ENCODE data around the gene TBC1D9B.

Gene TBC1D9B

DNA sequence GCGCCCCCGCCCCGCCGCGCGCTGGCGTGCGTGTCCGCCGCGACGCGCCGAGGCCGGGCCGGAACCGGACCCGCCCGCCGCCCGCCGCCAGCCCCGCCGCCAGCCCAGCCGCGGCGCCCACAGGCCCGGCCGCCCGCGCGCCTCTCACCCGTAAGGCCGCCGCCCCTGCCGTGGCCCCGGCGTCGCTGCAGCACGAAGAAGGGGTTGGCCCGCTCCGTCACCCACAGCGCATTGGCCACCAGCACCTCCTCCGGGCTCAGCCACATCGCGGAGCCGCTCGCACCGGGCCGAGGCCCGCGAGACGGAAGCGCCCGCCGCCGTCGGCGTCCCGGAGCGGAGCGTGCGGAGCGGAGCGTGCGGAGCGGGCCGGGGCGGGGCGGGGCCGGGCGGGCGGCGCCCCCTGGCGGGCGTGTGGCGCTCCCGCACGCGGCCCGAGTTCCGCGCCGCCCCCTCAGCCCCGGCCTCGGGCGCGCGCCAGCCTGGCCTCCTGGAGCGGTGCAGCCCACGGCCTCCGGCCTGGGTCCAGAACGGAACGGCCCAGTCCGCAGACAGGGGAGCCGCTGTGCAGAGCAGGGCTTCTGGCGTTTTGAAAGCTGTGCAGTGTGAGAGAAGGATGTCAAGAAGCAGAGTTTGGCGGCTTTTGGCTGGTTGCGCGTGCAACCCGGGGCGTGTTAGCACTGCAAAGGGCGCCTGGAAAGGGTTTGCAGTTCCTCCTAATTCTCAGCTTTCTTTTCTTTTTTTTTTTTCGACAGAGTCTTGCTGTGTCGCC is at the start of gene TBC1D9B:
TSS of gene TBC1D9B (minus strand) at position 342 of the 769 bp plus-strand sequence. CDS start at position 266, 76 bp downstream.
- DNase-seq = no peak

DNA sequence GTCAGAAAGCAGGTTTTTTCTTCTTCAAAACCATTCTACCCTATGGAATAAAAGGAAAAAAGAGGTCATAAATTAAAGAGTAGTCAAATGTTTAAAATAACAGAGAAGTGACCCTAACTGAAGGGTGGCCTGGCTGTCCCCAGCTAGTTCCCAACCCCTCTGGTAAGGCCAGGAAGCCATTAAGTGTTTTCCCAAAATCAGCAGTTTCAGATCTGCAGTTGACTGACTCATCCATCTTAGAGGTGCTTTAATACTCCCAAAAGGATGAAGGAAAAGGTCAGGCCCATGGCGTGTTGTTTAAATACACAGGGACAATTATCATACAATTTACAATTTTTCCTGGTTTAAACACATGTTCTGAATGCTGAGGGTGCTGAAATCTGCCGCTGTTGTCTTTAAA is 47.9 kb upstream of the TBC1D9B start:
- no peak for DNase-seq

DNA sequence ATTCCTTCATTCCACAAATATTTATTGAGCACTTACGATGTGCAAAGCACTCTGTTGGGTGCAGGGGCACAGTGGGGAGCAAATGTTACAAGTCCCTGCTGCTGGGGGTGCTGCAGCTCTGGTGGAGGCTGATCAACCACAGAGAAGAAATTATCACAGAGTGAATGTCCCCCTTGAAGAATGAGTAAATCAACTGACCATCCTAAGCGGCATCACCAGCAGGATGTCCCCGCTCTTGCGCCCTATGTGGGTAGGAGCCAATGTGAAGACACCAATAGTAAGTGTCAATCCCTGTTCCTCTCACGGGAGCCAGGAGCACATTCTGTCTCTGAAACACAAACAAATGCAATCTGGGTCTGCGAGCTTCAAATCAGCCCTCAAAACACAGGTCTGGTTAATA is 47.4 kb upstream of the TBC1D9B start:
- DNase-seq = no peak

DNA sequence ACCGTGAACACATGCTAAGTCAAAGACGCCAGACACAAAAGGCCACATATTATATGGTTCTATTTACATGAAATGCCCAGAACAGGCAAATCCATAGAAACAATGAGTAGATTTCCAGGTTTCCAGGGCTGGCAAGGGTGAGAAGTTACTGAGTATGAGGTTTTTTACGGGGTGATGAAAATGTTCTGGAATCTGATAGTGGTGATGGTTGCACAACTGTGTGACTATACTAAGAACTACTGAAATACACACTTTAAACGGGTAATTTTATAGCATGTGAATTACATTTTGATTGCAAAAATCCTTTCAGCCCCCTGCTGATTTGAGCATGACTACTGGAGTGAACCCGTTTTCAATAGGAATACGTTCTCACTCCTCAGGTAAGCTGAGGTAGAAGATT is 46.7 kb upstream of the TBC1D9B start:
- DNase-seq = no peak

DNA sequence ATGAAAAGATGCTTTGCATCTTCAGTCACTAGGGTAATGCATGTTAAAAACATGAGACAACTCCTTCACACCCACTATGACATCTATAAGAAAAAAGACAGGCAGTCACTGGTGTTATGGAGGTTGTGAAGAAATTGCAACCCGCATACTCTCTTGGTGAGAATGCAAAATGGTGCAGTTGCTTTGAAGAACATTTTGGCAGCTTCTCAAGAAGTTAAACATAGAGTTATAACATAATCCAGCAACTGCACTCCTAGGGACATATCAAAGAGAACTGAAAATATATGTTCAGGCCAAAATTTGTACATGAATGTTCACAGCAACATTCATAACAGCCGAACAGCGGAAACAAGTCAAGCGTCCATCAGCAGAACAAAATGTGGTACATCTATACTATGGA is 46.3 kb upstream of the TBC1D9B start:
- DNase-seq = no peak

DNA sequence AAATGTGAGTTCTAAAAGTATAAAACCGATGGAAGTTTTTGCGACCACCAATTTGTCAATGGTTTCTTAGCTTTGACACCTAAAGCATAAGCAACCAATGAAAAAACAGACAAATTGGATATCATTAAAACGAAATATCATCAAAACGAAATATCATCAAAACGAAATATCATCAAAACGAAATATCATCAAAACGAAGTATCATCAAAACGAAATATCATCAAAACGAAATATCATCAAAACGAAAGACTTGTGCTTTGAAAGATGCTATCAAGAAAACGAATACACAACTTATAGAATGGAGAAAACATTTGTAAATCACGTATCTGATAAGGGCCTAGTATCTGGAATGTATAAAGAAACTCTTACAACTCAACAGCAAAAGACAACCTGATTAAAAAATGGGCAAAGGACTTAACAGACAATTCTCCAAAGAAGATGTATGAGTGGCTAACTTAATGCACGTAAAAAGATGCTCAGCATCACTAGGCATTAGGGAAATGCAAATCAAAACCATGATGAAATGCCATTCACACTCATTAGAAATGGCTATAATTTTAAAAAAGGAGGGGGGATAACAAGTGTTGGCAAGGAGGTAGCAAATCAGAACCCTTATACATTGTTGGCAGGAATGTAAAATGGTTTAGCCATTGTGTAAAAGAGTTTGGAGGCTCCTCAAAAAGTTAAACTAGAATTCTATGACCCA is 29.4 kb upstream of the TBC1D9B start:
- no peak for DNase-seq

DNA sequence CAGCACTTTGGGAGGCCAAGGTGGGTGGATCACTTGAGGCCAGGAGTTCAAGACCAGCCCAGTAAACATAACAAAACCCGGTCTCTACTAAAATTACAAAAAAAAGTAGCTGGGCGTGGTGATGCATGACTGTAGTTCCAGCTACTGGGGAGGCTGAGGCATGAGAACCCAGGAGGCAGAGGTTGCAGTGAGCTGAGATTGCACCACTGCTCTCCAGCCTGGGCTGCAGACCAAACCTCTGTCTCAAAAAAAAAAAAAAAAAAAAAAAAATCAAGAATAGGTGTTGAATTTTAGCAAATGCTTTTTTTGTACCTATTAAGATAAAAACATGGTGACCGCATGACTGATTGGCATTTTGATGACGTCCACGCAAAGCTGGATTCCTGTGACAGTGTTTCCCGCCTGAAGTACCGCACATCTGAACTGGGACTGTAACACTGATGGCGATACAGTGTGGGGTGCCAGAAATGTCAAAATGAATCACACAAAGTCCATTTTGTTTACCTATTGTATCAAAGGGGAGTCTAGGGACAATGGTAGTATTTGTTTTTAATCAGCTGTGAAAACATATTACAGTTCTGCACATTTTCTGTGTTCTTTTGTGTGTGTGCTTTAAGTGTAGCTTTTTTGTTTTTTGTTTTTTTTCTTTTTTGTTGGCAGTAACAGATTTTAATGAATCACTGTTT is 23.2 kb upstream of the TBC1D9B start:
- DNase-seq = no peak

DNA sequence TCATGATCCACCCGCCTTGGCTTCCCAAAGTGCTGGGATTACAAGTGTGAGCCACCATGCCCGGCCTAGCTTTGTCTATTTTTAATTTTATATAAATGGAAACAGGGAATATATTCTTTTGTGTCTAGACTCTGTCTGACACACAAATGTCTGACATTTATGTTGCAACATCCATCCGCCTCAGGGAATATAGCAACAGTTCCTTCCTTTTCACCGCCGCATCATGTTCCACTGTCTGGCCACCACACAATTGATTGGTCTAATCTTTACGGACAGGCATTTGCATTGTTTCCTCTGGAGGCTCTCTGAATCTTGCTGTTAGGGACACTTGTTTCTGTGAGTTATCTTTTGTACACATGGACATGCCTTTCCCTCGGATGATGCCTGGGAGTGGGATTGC is 20.1 kb upstream of the TBC1D9B start:
- no peak for DNase-seq

DNA sequence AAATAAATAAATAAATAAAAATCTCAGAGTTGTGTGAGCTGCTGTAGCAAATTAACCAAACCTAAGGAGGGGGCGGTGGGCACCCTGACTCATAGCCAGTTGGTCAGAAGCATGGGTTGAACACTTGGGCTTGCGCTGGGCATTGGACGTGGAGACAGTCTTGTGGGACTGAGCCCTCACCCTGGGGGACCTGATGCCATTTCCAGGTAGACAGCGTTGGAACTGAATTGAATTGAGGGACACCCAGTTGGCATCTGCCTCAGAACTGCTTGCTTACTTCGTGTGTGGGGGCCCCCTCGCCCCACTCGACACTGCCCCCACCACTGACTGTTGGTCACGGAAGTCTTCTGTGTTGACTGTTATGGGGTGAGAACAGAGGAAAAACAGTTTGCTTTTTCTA is 19.0 kb upstream of the TBC1D9B start:
- DNase-seq = no peak

DNA sequence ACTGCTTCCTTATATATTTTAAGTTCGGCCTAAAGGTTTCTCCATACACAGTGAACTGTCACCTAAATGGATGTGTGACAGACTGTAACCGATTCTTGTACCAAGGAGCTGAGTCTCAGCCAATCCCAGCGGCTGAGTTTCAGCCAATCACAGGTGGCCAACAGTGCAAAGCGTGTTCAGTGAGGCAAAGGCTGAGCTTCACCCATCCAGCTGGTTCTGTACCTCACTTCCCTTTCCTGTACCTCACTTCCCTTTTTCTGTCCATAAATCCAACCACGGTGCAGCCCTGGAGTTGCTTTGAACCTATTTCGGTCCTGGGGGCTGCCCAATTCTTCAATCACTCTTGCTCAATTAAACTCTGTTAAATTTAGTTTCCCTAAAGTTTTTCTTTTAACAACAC is 15.7 kb upstream of the TBC1D9B start:
- no peak for DNase-seq

DNA sequence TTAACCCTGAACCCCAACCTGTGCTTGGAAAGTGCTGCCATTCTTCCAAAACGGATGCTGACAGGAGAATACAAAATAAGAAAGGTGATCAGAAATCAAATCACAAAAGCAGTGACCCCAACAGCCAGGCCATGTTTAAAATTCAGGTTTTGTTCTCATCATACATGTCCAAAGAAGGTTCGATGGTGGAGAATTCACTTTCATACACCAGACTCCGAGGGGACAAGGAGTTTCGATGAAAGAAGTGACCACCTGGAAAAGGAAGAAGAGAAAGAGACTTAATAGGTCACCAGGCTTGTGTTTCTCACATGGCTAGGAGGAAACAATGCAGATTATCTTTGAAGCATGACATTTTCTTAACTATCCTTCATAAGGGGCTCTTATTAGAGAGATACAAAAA is 12.5 kb upstream of the TBC1D9B start:
- DNase-seq = no peak

DNA sequence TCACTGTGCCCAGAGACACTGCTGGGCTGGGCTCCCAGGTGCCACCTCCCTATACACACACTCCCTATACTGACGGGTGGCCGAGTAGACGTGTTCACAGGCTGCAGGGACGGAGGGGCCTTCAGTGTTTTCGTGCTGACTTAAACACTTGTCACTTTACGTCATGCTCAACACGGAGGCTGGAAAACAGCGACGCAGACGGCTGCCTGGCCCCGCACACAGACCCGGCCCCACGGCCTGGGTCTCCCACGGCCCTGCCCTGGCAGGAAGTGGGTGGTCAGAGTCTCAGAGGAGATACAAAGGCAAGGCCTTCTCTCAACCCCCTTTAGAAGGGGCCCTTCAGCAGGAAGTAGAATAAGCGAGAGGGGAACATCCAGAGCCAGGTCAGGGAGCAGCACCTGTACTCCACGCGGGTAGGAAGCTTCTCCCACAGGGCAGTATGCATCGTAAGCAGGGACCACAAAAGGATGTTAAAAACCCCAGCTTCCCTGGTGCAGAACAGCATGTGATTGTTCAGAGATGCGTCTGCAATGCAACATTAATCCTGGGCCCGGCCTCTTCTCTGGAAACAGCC is 11.9 kb upstream of the TBC1D9B start:
- DNase-seq = no peak

DNA sequence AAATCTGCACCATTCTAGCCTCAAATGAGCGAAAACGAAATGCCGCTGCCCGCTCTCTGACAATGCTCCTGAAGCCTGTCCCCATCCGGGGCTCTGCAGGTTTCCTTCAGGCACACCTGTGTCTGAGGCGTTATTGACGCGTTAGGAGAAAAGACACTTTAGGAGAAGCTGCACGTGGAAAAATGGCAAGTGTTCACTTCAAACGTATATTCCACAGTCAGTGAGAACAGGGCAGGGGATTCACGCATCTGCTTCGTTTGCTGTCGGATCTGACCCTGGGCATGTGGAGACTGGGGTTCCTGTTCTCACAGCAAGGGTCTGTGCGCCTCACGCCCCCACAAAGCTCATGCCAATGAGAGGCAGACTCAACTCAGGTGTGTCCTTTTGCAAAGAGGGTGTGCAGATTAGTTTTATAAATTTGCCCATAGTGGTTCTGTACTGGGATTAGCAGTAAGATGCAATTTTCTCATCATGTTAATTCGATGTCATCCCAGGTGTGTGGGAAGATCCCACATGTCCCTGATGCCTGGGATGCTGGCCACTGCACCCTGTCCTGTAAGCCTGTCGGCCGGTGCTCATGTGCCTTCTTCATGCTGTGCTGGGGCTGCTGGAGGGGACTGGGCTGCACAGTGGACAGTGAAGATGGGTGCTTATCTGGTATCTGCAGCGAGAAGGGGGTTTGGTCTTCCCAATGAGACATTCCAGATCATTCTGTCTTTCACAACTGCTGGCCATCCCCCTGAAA is 11.2 kb upstream of the TBC1D9B start:
- no peak for DNase-seq

DNA sequence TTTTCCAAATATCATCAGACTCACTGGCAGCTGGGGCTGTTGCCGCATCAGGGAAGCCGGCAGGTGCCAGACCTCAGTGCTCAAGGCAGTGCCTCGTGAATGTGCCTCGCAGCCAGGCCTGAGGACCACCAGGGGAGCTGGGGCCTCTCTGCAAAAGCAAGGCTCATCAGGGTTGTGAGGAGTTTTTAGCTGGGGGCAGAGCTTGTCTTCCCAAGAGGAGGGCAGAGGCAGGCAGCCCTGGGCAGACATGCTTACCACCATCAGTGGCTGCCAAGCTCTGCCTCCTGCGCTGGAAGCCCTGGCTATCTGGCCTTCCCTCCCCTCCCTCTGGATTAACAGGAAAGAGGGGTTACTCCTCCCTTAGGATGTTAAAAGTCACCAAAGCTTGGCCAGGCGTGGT is 8.8 kb upstream of the TBC1D9B start:
- DNase-seq = no peak

DNA sequence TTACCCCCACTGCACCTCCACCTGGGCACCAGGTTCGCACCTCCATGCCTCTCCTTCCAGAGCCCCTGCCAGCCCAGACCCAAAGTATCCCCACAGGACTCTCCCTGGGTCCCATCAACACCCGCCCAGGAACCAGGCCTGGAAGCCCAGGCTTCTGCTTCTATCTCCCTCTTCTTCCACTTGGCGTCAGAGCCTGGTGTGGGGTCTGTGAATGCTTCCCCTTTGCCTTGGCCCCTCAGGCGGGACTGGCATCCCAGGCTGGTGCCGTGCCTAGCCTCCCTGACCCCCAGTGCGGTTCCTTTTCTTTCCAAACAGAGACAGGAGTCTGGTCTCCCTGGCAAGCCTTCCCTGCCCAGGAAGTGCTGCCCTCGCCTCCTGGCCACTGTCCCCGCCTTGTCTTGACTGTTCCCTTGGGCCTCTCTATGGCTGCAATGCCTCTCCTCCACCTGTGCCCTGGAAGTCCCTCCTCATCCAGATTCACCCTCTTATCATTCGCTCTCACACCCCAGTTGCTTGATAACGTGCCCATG is 7.8 kb upstream of the TBC1D9B start:
- DNase-seq = no peak

DNA sequence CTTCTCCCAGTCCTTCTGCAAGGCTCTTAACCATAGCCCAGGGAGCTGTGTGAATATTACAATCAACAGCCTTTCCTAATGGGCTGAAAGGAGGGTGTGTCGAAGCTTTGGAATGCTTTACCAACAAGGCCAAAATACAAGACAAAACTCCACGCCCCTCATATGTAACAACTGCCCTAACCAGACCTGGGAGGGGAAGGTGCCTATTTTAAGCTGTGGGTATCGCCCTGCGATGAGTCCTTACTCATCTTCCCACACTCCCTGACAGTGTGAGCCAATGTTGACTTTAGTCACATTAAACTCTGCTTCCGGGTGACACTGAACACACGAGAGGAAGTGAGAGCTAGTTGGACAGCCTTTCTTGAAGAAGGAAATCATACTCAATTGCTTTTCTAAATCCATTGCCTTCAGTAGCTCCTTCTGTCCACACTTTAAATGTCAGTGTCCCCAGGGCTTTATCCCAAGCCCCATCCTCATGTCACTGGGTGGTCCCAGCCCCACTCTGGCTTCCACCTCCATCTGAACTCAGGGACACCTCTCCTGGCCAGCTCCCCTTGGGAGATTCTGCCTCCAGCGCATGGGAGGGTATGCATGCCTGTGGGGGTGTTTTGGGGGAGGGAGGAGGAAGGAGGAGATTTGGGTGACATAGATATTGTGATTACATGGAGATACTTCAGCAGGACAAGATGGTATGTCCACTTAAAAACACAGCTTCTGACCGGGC is 6.5 kb upstream of the TBC1D9B start:
- no peak for DNase-seq

DNA sequence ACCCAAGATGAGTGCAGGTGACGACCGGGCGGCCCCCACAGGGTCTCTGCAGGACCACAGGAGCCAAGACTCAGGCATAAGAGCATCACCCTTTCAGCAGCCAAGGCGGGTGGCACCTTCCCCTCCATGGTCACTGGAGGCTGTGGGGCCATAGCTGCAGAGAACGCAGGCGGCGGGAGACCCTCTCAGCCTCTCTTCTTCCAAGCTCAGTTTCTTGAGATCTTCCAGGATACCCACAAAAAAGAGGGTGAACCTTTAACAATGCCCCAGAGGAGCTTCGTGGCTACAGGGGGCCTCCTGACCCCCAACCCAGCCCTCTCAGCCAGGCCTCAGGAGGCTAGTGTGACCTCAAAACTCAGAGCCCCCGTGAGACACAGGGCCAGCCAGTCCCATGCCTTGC is 5.8 kb upstream of the TBC1D9B start:
- no peak for DNase-seq

DNA sequence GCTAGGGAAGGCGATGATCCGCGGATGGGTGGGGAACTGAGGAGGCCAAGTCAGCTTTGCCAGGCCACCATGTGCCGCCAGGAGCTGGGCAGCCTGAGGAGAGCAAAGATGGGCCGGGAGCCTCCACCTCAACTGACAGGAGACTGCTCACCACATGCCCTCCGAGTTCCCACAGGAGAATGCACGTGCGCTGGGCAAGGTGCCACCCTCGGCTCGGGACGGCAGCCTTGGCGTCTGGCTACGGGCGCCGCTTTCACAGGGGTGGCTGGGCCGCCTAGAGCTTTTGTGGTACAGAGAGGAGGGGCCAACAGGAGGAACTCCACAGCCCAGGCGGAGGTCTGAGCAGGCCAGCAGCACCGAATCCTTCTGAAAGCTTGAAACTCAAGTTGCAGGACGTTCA is 5.3 kb upstream of the TBC1D9B start:
- no peak for DNase-seq

DNA sequence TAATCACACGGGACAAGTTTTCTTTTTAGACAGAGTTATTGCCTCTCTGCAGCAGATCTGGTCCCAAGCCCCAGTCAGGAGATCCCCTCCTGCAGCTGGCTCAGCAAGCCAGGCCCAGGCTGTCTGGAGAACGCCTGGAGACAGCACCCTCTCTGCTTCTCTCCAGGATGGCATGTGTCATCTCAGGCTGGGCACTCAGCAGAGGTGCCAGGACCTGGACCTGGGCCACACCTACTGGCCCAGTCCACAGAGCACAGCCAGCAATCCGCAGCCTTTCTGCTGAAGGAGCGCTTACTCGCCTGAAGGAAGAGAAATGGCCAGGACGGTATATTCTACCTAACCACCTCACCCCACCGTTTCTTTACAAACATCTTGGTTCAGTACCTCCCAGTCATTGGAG is 4.7 kb upstream of the TBC1D9B start:
- no peak for DNase-seq

DNA sequence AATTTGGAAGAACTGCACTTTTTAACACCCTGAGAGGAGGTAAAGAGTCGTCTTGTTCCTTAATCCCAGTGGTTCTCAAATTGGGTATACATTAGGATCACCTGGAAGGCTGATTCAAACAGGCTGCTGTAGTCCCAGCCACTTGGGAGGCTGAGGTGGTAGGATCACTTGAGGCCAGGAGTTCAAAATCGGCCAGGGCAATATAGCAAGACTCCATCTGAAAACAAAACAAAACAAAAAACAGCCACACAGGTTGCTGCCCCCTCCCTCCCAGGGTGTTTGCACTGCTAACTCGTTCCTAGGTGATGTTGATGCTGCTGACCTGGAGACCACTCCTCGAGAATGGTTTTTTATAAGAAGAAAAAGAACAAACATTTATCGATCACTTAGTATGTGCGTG is 1.5 kb upstream of the TBC1D9B start:
- no peak for DNase-seq

DNA sequence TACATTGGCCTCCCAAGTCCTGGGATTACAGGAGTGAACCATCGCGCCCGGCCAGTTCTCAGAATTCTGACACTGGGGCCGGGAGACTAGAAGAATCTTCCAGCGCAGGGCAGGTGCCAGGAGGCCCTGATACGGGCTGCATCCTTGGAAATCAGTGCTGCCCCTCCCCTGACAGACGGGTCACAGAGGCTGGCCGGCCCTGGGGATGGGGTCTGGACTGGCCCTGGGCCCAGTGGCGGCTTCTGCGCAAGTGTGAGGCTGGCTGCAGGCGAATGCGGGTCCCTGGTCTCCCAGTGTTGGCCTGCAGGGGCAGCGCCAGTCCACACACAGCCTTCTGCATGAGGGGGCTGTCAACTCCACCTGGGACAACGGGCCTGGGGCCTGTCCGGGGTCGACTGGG is 831 bp upstream of the TBC1D9B start:
- DNase-seq = no peak
